ENCODE results near the gene EDEM1. TPM values are rescaled to one million over a fixed set of nuclear protein-coding genes. Genes with fewer than 3 reads are reported as not detected.

The EDEM1 gene
- total RNA-seq, 1 donor from 2014 or later: 185 TPM

- peaks cover 6% of the 10 kb centered on the region for H3K4me1 Mint-ChIP-seq
- peaks cover 95% of the 10 kb centered on the region for H3K36me3 Mint-ChIP-seq (ENCODE audit: low read depth)
- ChIA-PET CTCF (no interaction called here), POLR2A (no interaction called here)
- DNase-seq: no peak
- no peak for TF ChIP-seq CTCF (IDR thresholded peaks at IDR 0.05)
- peak overlapping the region; percentile 50 for H3K27ac Mint-ChIP-seq
- no peak overlapping the region for H3K4me3 Mint-ChIP-seq
- intact Hi-C loops (cut with micrococcal nuclease): no loop called here
- ATAC-seq (ENCODE audit: low read depth): no peak
- no peaks in the 10 kb centered on the region for H3K27me3 Mint-ChIP-seq
- no peaks in the 10 kb centered on the region for H3K9me3 Mint-ChIP-seq
Observed at GRCh38 chr3:5212628-5213573, 25.4 kb downstream of the EDEM1 start.

GRCh38 chr3:5213574-5213966 lies 26.1 kb downstream of the EDEM1 start:
- peaks cover 6% of the 10 kb centered on the region for H3K4me1 Mint-ChIP-seq
- DNase-seq: no peak
- no peak overlapping the region for H3K4me3 Mint-ChIP-seq
- intact Hi-C loops (cut with micrococcal nuclease): no loop called here
- ChIA-PET CTCF (no interaction called here), POLR2A (no interaction called here)
- H3K9me3 Mint-ChIP-seq: no peaks in the 10 kb centered on the region
- no peak for ATAC-seq (ENCODE audit: low read depth)
- H3K27ac Mint-ChIP-seq: peak overlapping the region; percentile 50
- H3K27me3 Mint-ChIP-seq: no peaks in the 10 kb centered on the region
- peaks cover 95% of the 10 kb centered on the region for H3K36me3 Mint-ChIP-seq (ENCODE audit: low read depth)
- no peak for TF ChIP-seq CTCF (IDR thresholded peaks at IDR 0.05)

- Mint-ChIP-seq H3K27me3 (no peaks in the 10 kb centered on the region), H3K4me3 (no peak overlapping the region), H3K27ac (no peak overlapping the region), H3K36me3 (ENCODE audit: low read depth) (peaks cover 94% of the 10 kb centered on the region), H3K9me3 (no peaks in the 10 kb centered on the region), H3K4me1 (peaks cover 6% of the 10 kb centered on the region)
- CTCF ChIA-PET: no interaction called here
- intact Hi-C loops (cut with micrococcal nuclease): no loop called here
- ATAC-seq (ENCODE audit: low read depth) (no peak), DNase-seq (no peak)
- TF ChIP-seq CTCF (IDR thresholded peaks at IDR 0.05): no peak
- POLR2A ChIA-PET: no interaction called here
Observed at GRCh38 chr3:5214352-5214751, 26.8 kb downstream of the EDEM1 start.

GRCh38 chr3:5217824-5218595 lies 30.5 kb downstream of the EDEM1 start:
- CTCF ChIA-PET: no interaction called here
- Mint-ChIP-seq H3K9me3 (no peaks in the 10 kb centered on the region), H3K27ac (peak overlapping the region; percentile 41), H3K4me1 (no peaks in the 10 kb centered on the region), H3K4me3 (no peak overlapping the region), H3K36me3 (ENCODE audit: low read depth) (peaks cover 80% of the 10 kb centered on the region), H3K27me3 (no peaks in the 10 kb centered on the region)
- intact Hi-C loops (cut with micrococcal nuclease): no loop called here
- DNase-seq: no peak
- no peak for TF ChIP-seq CTCF (IDR thresholded peaks at IDR 0.05)
- ATAC-seq (ENCODE audit: low read depth): no peak
- POLR2A ChIA-PET: interaction anchor here (0.6 kb wide), 1 partner anchor 17 kb away, joined by 3 read pairs; no protein-coding TSS in a partner anchor

GRCh38 chr3:5218815-5219214 lies 31.3 kb downstream of the EDEM1 start:
- peaks cover 72% of the 10 kb centered on the region for H3K36me3 Mint-ChIP-seq (ENCODE audit: low read depth)
- DNase-seq: no peak
- no peaks in the 10 kb centered on the region for H3K4me1 Mint-ChIP-seq
- no peaks in the 10 kb centered on the region for H3K9me3 Mint-ChIP-seq
- ChIA-PET CTCF (no interaction called here), POLR2A (no interaction called here)
- TF ChIP-seq CTCF (IDR thresholded peaks at IDR 0.05): no peak
- H3K4me3 Mint-ChIP-seq: no peak overlapping the region
- intact Hi-C loops (cut with micrococcal nuclease): no loop called here
- H3K27me3 Mint-ChIP-seq: no peaks in the 10 kb centered on the region
- H3K27ac Mint-ChIP-seq: peak overlapping the region; percentile 41
- no peak for ATAC-seq (ENCODE audit: low read depth)

All from activated B cell treated with CpG ODN at 0.5 μM for 24 hours (primary cell).